Dermis microvascular lymphatic vessel endothelial cell (primary cell): ENCODE results near the gene MARCO. TPM values are rescaled to one million over a fixed set of nuclear protein-coding genes. Genes with fewer than 3 reads are reported as not detected.
"Not testable (repeated sequence)": the region's sequence is repeated elsewhere in the genome, so short reads cannot be mapped to it uniquely, and the experiment has no call there.

ENCODE experiments used
- DNase-seq, 2 donors: peaks; one replicate each; pipeline versions ENCODE4 v3.0.0 to v3.0.0-alpha.2; 2010; ENCODE audit warnings: low read depth in 2 of 2
- total RNA-seq: library from RNA; depleted of rRNA; stranded (reverse); fragments of >200 nt; gene quantifications from 2 replicates; pipeline ENCODE4 v1.2.1, GENCODE V29; 2014

Gene MARCO
- total RNA-seq, 1 donor from 2014 or later = not detected

DNA sequence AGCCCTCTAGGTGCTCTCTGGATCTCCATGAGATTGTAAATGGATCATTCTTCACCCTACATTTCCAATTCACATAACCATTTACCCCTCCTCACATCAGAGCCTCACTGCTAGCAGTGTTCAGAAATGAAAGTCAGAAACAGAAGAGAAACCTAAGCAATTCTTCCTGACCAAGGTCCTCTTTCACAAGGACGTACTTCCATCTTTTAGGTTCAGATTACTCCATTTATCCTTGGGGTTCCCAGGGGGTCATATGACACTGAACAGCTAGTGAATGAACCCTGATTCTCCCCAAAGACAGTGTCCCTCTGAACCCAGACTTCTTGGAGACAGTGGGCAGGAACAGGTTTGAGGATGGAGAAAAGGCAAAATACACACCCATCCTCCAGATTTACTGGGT, 12.9 kb upstream of the MARCO start:
- DNase-seq = no peak

- no peak for DNase-seq
Measured at GRCh38 chr2:118932949-118933348, 9.0 kb upstream of the MARCO start.

DNA sequence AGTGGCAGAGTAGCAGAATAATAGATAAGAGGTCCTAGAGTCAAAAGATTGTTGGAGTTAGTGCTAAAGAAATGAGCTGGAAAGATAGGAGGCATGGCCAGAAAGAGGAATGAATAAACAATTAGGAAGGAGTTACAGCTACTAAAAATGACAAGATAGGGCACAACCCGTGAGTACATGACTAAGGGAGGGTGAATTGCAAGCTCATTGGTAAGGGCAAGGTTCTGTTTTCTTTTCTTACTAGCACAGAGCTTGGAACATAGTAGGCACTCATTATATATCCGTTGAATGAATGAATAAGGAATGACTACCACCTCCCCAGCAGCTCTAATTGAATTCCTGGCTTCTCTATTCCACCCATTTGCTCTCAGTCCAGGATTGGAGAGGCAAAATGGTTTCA, 5.7 kb upstream of the MARCO start:
- no peak for DNase-seq

- no peak for DNase-seq
Measured at GRCh38 chr2:118936936-118937335, 5.1 kb upstream of the MARCO start.

- DNase-seq = no peak
Measured at GRCh38 chr2:118937817-118938216, 4.2 kb upstream of the MARCO start.

- DNase-seq = no peak
Measured at GRCh38 chr2:118939994-118940393, 2.0 kb upstream of the MARCO start.

DNA sequence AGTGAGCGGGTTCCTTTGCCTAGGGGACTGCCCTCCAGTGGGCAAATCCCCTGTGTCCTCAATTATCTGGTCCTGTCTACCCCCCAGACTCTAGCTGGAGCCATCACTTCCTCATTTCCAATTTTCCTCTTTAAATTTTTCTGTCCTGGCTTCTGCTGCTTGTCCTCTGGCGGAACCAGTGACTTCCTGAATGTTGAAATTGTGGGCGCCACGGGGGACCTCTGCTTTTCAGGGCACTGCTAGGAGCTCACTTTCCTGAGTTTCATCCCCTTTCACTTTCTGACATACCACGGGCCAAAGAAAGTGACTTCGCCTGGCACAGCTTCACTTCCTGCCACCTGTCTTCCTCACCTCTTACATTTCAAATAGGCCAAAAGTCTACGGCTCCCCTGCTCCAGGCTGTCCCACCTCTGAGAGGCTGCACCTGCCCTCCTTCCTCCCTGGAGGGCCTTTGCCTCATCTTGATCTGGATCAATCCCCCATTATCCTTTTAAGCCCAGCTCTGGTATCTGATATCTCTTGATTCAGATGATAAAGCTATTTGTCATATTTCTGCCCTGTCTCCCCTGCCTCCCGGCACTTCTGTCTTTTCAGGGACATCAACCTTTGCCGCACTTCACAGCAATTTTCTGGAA, 1.4 kb upstream of the MARCO start:
- no peak for DNase-seq

- no peak for DNase-seq
Measured at GRCh38 chr2:118943286-118943685, 1.3 kb downstream of the MARCO start.

DNA sequence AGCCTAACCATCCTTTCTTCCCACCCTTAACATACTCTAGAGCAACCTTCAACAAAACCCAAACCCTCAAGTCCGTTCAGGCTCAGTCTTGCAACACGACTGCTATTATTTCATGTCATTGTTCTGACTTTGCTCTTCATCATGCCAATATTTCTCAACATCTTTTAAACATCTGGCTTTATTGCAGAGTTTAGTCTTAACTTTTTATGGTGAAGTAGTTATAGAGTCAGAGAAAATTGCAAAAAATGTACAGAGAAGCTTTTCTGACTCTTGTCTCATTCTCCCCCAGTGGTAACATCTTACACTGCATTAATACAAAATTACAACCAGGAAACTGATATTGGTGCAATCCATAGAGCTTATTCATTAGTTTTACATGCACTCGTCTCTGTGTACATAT, 3.9 kb downstream of the MARCO start:
- DNase-seq = no peak

- DNase-seq = not testable (repeated sequence)
Measured at GRCh38 chr2:118948266-118948665, 6.3 kb downstream of the MARCO start.

GRCh38 chr2:118954297-118955060, 12.5 kb downstream of the MARCO start:
- DNase-seq = no peak

- DNase-seq = no peak
Measured at GRCh38 chr2:118965737-118966136, 23.7 kb downstream of the MARCO start.

- DNase-seq = no peak
Measured at GRCh38 chr2:118967124-118967880, 25.3 kb downstream of the MARCO start.

DNA sequence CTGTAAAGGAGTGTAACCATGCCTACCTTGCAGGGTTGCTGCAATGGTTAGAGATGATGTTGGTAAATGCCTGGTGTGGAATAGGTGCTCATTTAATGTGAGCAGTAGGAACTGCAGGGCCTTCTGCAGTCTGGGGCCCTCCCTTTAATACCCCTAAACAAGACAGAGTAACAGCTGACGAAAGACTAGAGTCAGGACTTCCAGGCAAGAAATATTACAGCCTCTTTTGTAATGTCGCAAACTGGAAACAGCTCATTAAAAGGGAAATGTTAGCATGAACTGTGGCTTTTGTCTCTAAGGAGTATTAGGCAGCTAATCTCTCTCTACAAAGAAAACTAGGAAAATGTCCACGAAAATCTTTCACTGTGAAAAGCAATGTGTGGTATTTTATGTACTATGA, 26.0 kb downstream of the MARCO start:
- no peak for DNase-seq

GRCh38 chr2:118968961-118969733, 27.2 kb downstream of the MARCO start:
- no peak for DNase-seq

GRCh38 chr2:118969734-118970395, 27.9 kb downstream of the MARCO start:
- no peak for DNase-seq

DNA sequence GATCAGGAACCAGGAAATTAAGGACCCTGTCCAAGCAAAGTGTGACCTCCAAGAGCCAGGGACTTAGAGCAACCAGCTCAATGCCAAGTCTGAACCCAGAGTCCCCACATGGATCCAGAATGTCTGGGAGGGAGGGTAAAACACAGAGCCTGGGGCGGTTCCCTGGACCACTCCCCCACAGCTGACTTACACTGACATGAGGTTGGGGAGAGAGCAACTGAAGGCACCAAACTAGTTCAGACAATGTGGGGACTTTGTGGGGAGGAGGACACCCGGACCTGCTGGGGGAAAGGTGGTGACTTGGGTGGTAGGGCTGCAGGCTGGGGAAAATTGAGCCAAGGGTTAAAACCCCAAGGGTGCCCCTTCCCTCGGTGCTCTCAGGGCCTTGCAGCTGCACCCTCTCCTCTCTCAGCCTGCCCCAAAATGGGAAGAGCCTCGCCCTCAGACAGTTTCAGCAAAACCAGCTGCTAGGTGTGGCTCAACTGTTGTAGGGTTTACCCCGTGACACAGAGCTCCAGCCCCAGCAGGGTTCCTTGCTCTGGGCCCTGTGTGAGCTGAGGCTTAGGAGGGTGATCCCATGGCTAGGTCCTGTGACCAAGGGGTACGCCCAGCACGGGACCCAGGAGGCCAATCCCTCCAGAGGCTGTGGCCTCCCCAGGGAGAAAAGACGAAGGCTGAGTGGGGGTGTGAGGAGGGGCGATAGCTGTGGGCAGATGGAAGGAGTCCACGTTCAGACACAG, 28.6 kb downstream of the MARCO start:
- DNase-seq = no peak

DNA sequence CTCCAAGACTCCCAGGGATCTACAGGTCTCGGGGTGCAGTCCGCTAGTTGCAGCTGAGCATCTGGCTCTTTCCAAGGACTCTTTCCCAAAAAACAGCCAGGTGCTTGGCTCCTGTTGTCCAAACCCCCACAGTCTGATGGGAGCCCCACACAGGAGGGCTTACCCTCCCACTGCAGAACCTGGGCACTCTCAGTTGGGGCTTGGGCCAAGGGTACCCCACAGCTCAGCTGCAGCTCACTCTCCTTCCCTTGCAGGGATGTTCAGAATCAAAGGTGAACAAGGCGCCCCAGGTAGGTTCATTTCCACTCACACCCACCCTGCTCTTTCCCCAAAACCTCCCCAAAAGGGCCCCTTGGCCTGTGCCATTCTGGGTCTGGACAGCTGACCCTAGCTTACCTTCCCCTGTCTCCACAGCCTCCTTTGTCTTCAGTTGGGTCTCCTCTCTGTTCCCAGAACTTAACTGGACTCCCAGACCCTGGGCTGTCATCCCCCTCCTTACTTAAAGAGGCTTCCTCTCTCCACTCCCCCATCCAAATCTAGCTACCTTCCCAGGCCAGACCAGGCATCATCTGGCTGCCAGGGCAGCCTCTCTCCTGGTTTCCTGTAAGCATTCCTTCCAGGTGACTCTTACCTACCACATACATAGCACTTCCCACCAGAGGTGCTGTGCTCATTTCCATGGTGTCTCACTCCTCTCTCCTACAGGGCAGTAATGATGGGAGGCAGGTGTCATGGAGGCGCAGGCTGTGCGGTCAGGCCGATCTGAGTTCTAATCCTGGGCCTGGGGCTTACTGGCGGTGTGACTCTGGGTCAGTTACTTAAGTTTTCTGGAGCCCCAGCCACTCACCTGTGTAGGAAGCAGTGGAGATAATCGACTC, 29.5 kb downstream of the MARCO start:
- DNase-seq = no peak

DNA sequence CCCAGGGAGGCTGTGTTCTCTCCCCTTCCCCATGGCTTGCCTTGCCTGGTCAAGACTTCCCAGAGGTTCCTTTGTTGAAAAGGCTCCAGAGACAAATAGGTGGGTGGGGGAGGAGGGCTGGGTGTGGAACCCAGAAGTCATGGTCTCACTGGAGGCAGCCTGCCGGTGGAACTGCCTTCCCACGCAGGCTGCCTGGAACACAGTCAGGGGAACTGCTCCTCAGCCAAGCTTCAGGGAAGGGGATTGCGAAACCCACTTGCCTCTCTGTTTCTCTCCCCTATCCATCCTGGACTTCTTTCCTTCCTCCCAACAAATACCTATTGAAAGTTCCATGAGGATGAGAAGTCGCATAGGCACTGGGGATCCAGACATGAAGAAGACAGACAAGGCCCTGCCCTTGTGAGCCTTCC, 31.6 kb downstream of the MARCO start:
- DNase-seq = no peak
